Measurements from ENCODE around the gene PDIK1L. TPM values are rescaled to one million over a fixed set of nuclear protein-coding genes. Genes with fewer than 3 reads are reported as not detected.

The PDIK1L gene
- total RNA-seq, 1 experiment from 2014 or later: 5.6 TPM

GRCh38 chr1:26121854-26122773, 10.5 kb downstream of the PDIK1L start:
- no peaks in the 10 kb centered on the region for H3K27me3 ChIP-seq (ENCODE audit: insufficient read depth, low read length)
- no peak for DNase-seq
- H3K27me3 Mint-ChIP-seq (ENCODE audit: low read depth): no peaks in the 10 kb centered on the region
- no peak overlapping the region for H3K23ac ChIP-seq (ENCODE audit: insufficient read length, low read depth, low read length)
- no peaks in the 10 kb centered on the region for H3K4me1 ChIP-seq (ENCODE audit: insufficient read depth, low read length)
- no peak overlapping the region for H4K91ac ChIP-seq (ENCODE audit: insufficient read length, low read depth, low read length)
- H3K23me2 ChIP-seq (ENCODE audit: insufficient read length, low read depth, low read length, poor library complexity, severe bottlenecking): no peaks in the 10 kb centered on the region
- no peak overlapping the region for H3K56ac ChIP-seq (ENCODE audit: insufficient read length, low read depth, low read length)
- no peak overlapping the region for H3K9ac ChIP-seq (ENCODE audit: extremely low read depth, insufficient read length, low read length)
- no peak overlapping the region for H3K4me2 ChIP-seq (ENCODE audit: insufficient read depth, insufficient read length, low read length)
- 0 out of 7 replicates have a peak overlapping the region, but pooled peaks of 1 of the 3 experiments have one; percentile 1 for H3K27ac Mint-ChIP-seq
- H4K20me1 ChIP-seq (ENCODE audit: control insufficient read depth, insufficient read depth, insufficient read length): no peaks in the 10 kb centered on the region
- H3K4me3 Mint-ChIP-seq: no peak overlapping the region
- no peak for TF ChIP-seq CTCF (conservative IDR thresholded peaks at IDR 0.05)
- no peaks in the 10 kb centered on the region for H3K79me2 ChIP-seq (ENCODE audit: insufficient read depth, low read length)
- H3T11ph ChIP-seq (ENCODE audit: low read length): no peak overlapping the region
- H3K36me3 Mint-ChIP-seq (ENCODE audit: insufficient read depth in 1 of 3, low read depth in 3 of 3): peaks cover 0 to 30% (median 12%) of the 10 kb centered on the region in 3 experiments; a peak in 5 of 7 replicates
- H2BK12ac ChIP-seq (ENCODE audit: insufficient read length, low read depth, low read length): no peak overlapping the region
- H3K27ac ChIP-seq (ENCODE audit: insufficient read length, low read depth, low read length): no peak overlapping the region
- H4K8ac ChIP-seq (replicated peaks; ENCODE audit: insufficient read length, low read depth, low read length): no peak overlapping the region
- no peaks in the 10 kb centered on the region for H3K79me1 ChIP-seq (ENCODE audit: insufficient read depth, low read depth, low read length, poor library complexity, severe bottlenecking)
- no peak overlapping the region for H2BK20ac ChIP-seq (ENCODE audit: low read depth, low read length, poor library complexity, severe bottlenecking)
- no peaks in the 10 kb centered on the region for H3K9me3 ChIP-seq (ENCODE audit: control insufficient read depth, low read depth, low read length)
- H2BK5ac ChIP-seq (ENCODE audit: insufficient read length, low read length): no peak overlapping the region
- no peak overlapping the region for H4K5ac ChIP-seq (ENCODE audit: insufficient read length, low read depth, low read length)
- no CpG with 5 or more reads among the region's 8 CpGs for WGBS (ENCODE audit: extremely low coverage, insufficient read length, low lambda C conversion rate)
- no peak overlapping the region for H3K14ac ChIP-seq (ENCODE audit: insufficient read depth, low read length)
- no peak overlapping the region for H2BK120ac ChIP-seq (ENCODE audit: low read depth, low read length, poor library complexity, severe bottlenecking)
- H2AFZ ChIP-seq (ENCODE audit: low read length): no peak overlapping the region
- peaks cover 4 to 5% of the 10 kb centered on the region in 2 experiments; a peak in 2 of 4 replicates for H3K4me1 Mint-ChIP-seq
- no peaks in the 10 kb centered on the region for H3K9me3 Mint-ChIP-seq
- H3K4ac ChIP-seq (ENCODE audit: low read depth, low read length): no peak overlapping the region
- no peak overlapping the region for H2BK15ac ChIP-seq (ENCODE audit: low read depth, low read length)
- H3K18ac ChIP-seq (ENCODE audit: insufficient read length, low read depth, low read length): no peak overlapping the region
- H2AK5ac ChIP-seq (ENCODE audit: insufficient read length, low read length): no peak overlapping the region
